Astrocyte (in vitro differentiated cells and primary cell): ENCODE measurements around the gene SPAG9. TPM values are rescaled to one million over a fixed set of nuclear protein-coding genes. Genes with fewer than 3 reads are reported as not detected.

Experiments
- DNase-seq: peaks from one replicate; pipeline ENCODE4 v3.0.0-alpha.2; 2010; ENCODE audit warnings: low read depth
- FAIRE-seq: peaks from 2 replicates; lab custom pipeline; 2011; peaks lifted over from hg19 to GRCh38; lab: Jason Lieb, UNC
- H2AFZ ChIP-seq: 2 replicates; pipeline ENCODE4 v1.6.0; 2012; ENCODE audit warnings: low read depth, low read length, inconsistent platforms
- H3K27ac ChIP-seq: 2 replicates; pipeline ENCODE4 v1.5.1; 2011; ENCODE audit warnings: low read depth, low read length, inconsistent platforms
- H3K27me3 ChIP-seq: 2 replicates; pipeline ENCODE4 v1.6.0; 2011; ENCODE audit warnings: low read length, inconsistent platforms; ENCODE audit not compliant: insufficient read depth
- H3K36me3 ChIP-seq: 2 replicates; pipeline ENCODE4 v1.5.1; 2011; ENCODE audit warnings: low read length, inconsistent platforms; ENCODE audit not compliant: insufficient read depth
- H3K4me1 ChIP-seq: 2 replicates; pipeline ENCODE4 v1.5.1; 2011; ENCODE audit warnings: low read length, inconsistent platforms; ENCODE audit not compliant: insufficient read depth
- H3K4me2 ChIP-seq: 2 replicates; pipeline ENCODE4 v1.6.0; 2012; ENCODE audit warnings: low read length, inconsistent platforms
- H3K4me3 ChIP-seq: 2 replicates; pipeline ENCODE4 v1.5.1; 2011; ENCODE audit warnings: low read depth, mild to moderate bottlenecking, low read length, inconsistent platforms; ENCODE audit not compliant: insufficient read depth
- H3K79me2 ChIP-seq: 2 replicates; pipeline ENCODE4 v1.6.0; 2012; ENCODE audit warnings: mild to moderate bottlenecking, low read length, inconsistent platforms; ENCODE audit not compliant: insufficient read depth
- H3K9ac ChIP-seq: 2 replicates; pipeline ENCODE4 v1.6.0; 2012; ENCODE audit warnings: mild to moderate bottlenecking, low read length, inconsistent platforms
- H3K9me3 ChIP-seq: 2 replicates; pipeline ENCODE4 v1.5.1; 2012; ENCODE audit warnings: low read depth, mild to moderate bottlenecking, low read length, inconsistent platforms; ENCODE audit not compliant: insufficient read depth
- H4K20me1 ChIP-seq: 2 replicates; pipeline ENCODE4 v1.6.0; 2012; ENCODE audit warnings: low read length, inconsistent platforms; ENCODE audit not compliant: insufficient read depth
- H3K27ac Mint-ChIP-seq: one replicate; pipeline ENCODE4 v1.8.0; 2021; ENCODE audit warnings: mild to moderate bottlenecking, mixed read lengths; ENCODE audit not compliant: unreplicated experiment
- H3K27me3 Mint-ChIP-seq: one replicate; pipeline ENCODE4 v1.8.0; 2021; ENCODE audit warnings: low read depth, mixed read lengths; ENCODE audit not compliant: unreplicated experiment
- H3K36me3 Mint-ChIP-seq: one replicate; pipeline ENCODE4 v1.8.0; 2021; ENCODE audit warnings: low read depth, mixed read lengths; ENCODE audit not compliant: unreplicated experiment
- H3K4me1 Mint-ChIP-seq: one replicate; pipeline ENCODE4 v1.8.0; 2021; ENCODE audit warnings: low read depth, mixed read lengths; ENCODE audit not compliant: unreplicated experiment
- H3K4me3 Mint-ChIP-seq: one replicate; pipeline ENCODE4 v1.8.0; 2021; ENCODE audit warnings: mild to moderate bottlenecking, moderate library complexity, mixed read lengths; ENCODE audit not compliant: unreplicated experiment
- H3K9me3 Mint-ChIP-seq: one replicate; pipeline ENCODE4 v1.8.0; 2021; ENCODE audit warnings: mild to moderate bottlenecking, mixed read lengths; ENCODE audit not compliant: unreplicated experiment
- CTCF ChIP-seq: IDR thresholded peaks from 2 replicates; pipeline ENCODE4 v1.5.1; 2011; ENCODE audit warnings: low read depth, mild to moderate bottlenecking, inconsistent platforms, low read length, moderate library complexity; ENCODE audit not compliant: insufficient read depth
- EZH2 ChIP-seq: IDR thresholded peaks from 2 replicates; pipeline ENCODE4 v1.6.1; 2012; ENCODE audit warnings: mild to moderate bottlenecking, low read length, inconsistent platforms; ENCODE audit not compliant: insufficient read depth
- total RNA-seq: library from RNA; stranded (reverse); gene quantifications from 2 replicates; pipeline ENCODE4 v1.2.1, GENCODE V29; 2021

Gene SPAG9
- total RNA-seq, 1 donor from 2014 or later: 102 TPM

DNA sequence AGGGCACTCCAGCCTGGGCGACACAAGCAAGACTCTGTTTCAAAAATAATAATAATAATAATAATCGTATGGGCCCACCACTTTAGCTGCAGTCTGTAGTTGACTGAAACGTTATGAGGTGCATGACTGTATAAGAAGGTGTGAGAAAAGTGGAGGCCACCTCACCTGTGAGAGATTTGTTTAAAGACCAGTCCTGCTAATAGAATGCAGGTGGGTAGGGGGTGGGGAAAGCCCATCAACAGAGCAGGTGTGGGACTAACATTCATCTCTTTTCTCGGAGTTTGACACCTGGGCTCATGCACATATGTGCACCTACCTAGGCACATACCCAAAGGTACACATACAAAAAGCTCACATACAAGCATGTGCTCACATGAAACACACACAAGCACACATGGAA lies 186.5 kb downstream of the SPAG9 start:
- FAIRE-seq: no peak

DNA sequence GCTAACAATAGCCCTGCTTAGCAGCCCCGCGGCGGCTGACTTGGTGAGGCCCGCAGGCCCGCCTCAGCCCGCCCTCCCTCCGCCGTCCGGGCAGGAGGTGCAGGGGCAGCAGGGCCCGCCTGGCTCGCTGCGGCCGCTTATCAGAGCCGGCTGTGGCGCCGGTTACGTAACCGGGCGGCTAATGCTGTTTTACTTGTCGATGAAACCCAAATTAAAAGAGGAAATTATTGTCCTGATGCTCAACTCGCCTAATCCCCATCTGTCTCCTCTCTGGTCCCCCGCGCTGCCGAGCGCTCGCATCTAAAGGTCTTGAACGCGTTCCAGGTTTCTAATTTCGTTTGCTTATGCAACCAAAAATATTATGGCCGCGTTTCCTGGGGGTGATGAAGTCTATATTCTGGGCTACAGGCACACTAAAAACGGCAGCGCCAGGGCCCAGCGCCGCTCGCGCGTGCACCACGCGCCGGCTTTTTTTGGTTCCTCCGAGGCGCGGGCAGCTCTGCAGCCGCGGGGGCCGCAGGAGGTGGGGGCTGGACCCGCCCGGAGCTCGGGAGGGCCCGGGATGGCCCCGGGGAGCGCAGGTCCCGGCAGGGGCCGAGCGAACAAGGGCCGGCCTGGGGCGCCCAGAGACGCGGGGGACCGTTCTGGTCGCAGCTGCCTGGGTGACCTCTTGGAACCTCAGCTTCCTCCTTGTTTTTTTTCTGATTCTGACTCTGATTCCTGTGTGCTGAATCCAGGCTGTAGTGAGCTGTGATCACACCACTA lies 189.3 kb downstream of the SPAG9 start:
- Mint-ChIP-seq H3K36me3 (no peaks in the 10 kb centered on the region), H3K4me3 (peak overlapping the region; percentile 71), H3K4me1 (peaks cover 17% of the 10 kb centered on the region), H3K27me3 (peaks cover 25% of the 10 kb centered on the region), H3K9me3 (no peaks in the 10 kb centered on the region), H3K27ac (peak overlapping the region; percentile 23)
- Histone ChIP-seq H3K9me3 (no peaks in the 10 kb centered on the region), H3K4me3 (peak overlapping the region; percentile 50), H3K36me3 (no peaks in the 10 kb centered on the region), H3K4me1 (peaks cover 14% of the 10 kb centered on the region), H3K79me2 (no peaks in the 10 kb centered on the region), H3K9ac (peak overlapping the region; percentile 72), H4K20me1 (no peaks in the 10 kb centered on the region), H3K27ac (peak overlapping the region; percentile 61), H3K27me3 (no peaks in the 10 kb centered on the region), H2AFZ (peak overlapping the region; percentile 87), H3K4me2 (peak overlapping the region; percentile 86)
- DNase-seq (peak; percentile 79), FAIRE-seq (no peak)
- no peak for TF ChIP-seq CTCF

More for the DNA sequence above, 186.5 kb downstream of the SPAG9 start:
- Mint-ChIP-seq H3K36me3 (no peaks in the 10 kb centered on the region), H3K4me3 (no peak overlapping the region), H3K27me3 (peaks cover 12% of the 10 kb centered on the region), H3K9me3 (no peaks in the 10 kb centered on the region), H3K4me1 (peaks cover 17% of the 10 kb centered on the region), H3K27ac (peak overlapping the region; percentile 34)
- TF ChIP-seq EZH2 (no peak), CTCF (no peak)
- no peak overlapping the region for H3K4me2 ChIP-seq
- H3K36me3 ChIP-seq: no peaks in the 10 kb centered on the region
- H4K20me1 ChIP-seq: no peaks in the 10 kb centered on the region
- no peak overlapping the region for H3K4me3 ChIP-seq
- H2AFZ ChIP-seq: no peak overlapping the region
- H3K9me3 ChIP-seq: no peaks in the 10 kb centered on the region
- no peaks in the 10 kb centered on the region for H3K27me3 ChIP-seq
- no peaks in the 10 kb centered on the region for H3K79me2 ChIP-seq
- H3K4me1 ChIP-seq: peaks cover 14% of the 10 kb centered on the region
- H3K27ac ChIP-seq: no peak overlapping the region
- H3K9ac ChIP-seq: no peak overlapping the region
- DNase-seq: no peak

DNA sequence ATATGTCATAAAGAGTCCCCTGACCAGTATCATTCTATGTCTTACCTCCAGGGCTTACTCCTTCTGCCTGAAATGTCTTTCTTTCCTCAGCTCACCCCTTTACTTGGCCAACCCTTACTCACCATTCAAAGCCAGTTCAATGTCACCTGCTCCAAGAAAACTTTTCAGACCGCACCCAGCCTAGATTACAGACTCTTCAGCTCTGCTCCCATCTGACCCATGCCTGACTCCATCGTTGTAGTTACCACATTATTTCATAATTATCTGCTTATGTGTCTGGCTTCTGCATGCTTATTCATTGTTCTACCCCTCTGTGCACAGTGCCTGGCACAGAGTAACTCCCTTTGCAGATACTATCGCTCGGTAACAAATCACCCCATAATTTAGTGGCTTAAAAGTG lies 192.0 kb downstream of the SPAG9 start:
- H3K4me1 Mint-ChIP-seq: peaks cover 17% of the 10 kb centered on the region
- no peaks in the 10 kb centered on the region for H3K36me3 Mint-ChIP-seq
- Histone ChIP-seq H3K9ac (no peak overlapping the region), H3K4me3 (no peak overlapping the region), H3K36me3 (no peaks in the 10 kb centered on the region), H3K27me3 (no peaks in the 10 kb centered on the region), H3K4me1 (peaks cover 14% of the 10 kb centered on the region), H3K27ac (no peak overlapping the region), H3K9me3 (no peaks in the 10 kb centered on the region), H2AFZ (no peak overlapping the region), H4K20me1 (no peaks in the 10 kb centered on the region), H3K4me2 (no peak overlapping the region), H3K79me2 (no peaks in the 10 kb centered on the region)
- no peaks in the 10 kb centered on the region for H3K9me3 Mint-ChIP-seq
- FAIRE-seq (no peak), DNase-seq (no peak)
- H3K27me3 Mint-ChIP-seq: peaks cover 39% of the 10 kb centered on the region
- H3K27ac Mint-ChIP-seq: no peak overlapping the region
- no peak for TF ChIP-seq CTCF
- H3K4me3 Mint-ChIP-seq: no peak overlapping the region
